MM.1S (cell line): Measurements from ENCODE around the gene PEAK1.

Experiments
- DNase-seq: peaks from one replicate; pipeline ENCODE4 v3.0.0-alpha.2; 2015
- H2AFZ ChIP-seq: fragments of 300-600 bp; sonication (generic); 2 replicates; pipeline ENCODE4 v1.6.0; 2016; ENCODE audit warnings: antibody characterized with exemption, low read length
- H3F3A ChIP-seq: fragments of 300-600 bp; sonication (generic); 2 replicates; pipeline ENCODE4 v1.6.1; 2016; ENCODE audit warnings: mild to moderate bottlenecking, antibody characterized with exemption, low read length, moderate library complexity, mixed read lengths; ENCODE audit not compliant: insufficient read depth
- H3K27ac ChIP-seq: fragments of 300-600 bp; sonication (generic); 2 replicates; pipeline ENCODE4 v1.5.1; 2016; ENCODE audit warnings: mild to moderate bottlenecking, low read length
- H3K27me3 ChIP-seq: fragments of 300-600 bp; sonication (generic); replicated peaks from 2 replicates; pipeline ENCODE4 v1.6.0; 2016; ENCODE audit warnings: low read length; ENCODE audit not compliant: insufficient read depth
- H3K36me3 ChIP-seq: fragments of 300-600 bp; sonication (generic); replicated peaks from 2 replicates; pipeline ENCODE4 v1.6.1; 2016; ENCODE audit warnings: mild to moderate bottlenecking, low read length, mixed read lengths; ENCODE audit not compliant: insufficient read depth
- H3K4me1 ChIP-seq: fragments of 300-600 bp; sonication (generic); 2 replicates; pipeline ENCODE4 v1.6.1; 2016; ENCODE audit warnings: low read length, mixed read lengths
- H3K4me2 ChIP-seq: fragments of 300-600 bp; sonication (generic); 2 replicates; pipeline ENCODE4 v1.6.0; 2016; ENCODE audit warnings: low read depth, low read length
- H3K4me3 ChIP-seq: fragments of 300-600 bp; sonication (generic); 2 replicates; pipeline ENCODE4 v1.5.1; 2016; ENCODE audit warnings: low read length, mixed read lengths
- H3K79me2 ChIP-seq: fragments of 300-600 bp; sonication (generic); 2 replicates; pipeline ENCODE4 v1.6.1; 2016; ENCODE audit warnings: mixed run types, low read length, mixed read lengths
- H3K9ac ChIP-seq: fragments of 300-600 bp; sonication (generic); 2 replicates; pipeline ENCODE4 v1.6.1; 2016; ENCODE audit warnings: low read length, mixed read lengths
- H3K9me2 ChIP-seq: fragments of 300-600 bp; sonication (generic); replicated peaks from 2 replicates; pipeline ENCODE4 v1.6.1; 2016; ENCODE audit warnings: mild to moderate bottlenecking, low read length, mixed read lengths; ENCODE audit not compliant: insufficient read depth
- H3K9me3 ChIP-seq: fragments of 300-600 bp; sonication (generic); replicated peaks from 2 replicates; pipeline ENCODE4 v1.6.1; 2016; ENCODE audit warnings: mild to moderate bottlenecking, low read length, mixed read lengths; ENCODE audit not compliant: insufficient read depth
- H4K20me1 ChIP-seq: fragments of 300-600 bp; sonication (generic); 2 replicates; pipeline ENCODE4 v1.6.1; 2016; ENCODE audit warnings: mild to moderate bottlenecking, low read length, moderate library complexity, mixed read lengths; ENCODE audit not compliant: insufficient read depth
- CTCF ChIP-seq: fragments of 300-600 bp; sonication (generic); IDR thresholded peaks from 2 replicates; pipeline ENCODE4 v1.5.1; 2016; ENCODE audit warnings: antibody characterized with exemption, low read length, mixed read lengths
- EZH2 ChIP-seq: fragments of 300-600 bp; sonication (generic); optimal IDR thresholded peaks from 2 replicates; pipeline ENCODE3; 2017; ENCODE audit warnings: low read depth, mild to moderate bottlenecking, antibody characterized with exemption, low read length, mixed read lengths
- EZH2phosphoT487 ChIP-seq: fragments of 300-600 bp; sonication (generic); IDR thresholded peaks from 2 replicates; pipeline ENCODE4 v1.6.1; 2018; ENCODE audit warnings: antibody characterized with exemption, low read length

Gene PEAK1

GRCh38 chr15:77350792-77351191, 69.1 kb downstream of the PEAK1 start:
- peaks cover 8% of the 10 kb centered on the region for H3F3A ChIP-seq
- H2AFZ ChIP-seq, result no peak overlapping the region
- no peaks in the 10 kb centered on the region for H3K9me2 ChIP-seq

DNA sequence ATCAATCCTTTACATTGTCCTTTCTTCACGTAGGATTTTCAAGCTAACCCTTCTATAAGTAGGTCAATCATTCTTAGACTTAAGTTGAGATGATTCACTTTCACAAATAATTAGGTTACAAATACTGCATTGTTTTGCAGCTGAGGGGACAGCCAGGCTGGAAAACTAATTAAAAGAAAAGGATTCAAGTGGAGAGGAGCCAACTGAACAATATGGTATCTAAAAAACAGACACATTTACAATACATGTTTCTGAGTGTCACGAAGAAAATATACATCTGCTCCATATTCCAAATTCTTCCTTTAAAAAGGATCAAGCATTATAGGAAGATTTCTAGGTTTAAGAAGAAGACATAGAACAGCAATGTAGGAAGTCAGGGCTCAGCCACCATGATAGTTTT, 70.2 kb downstream of the PEAK1 start:
- Histone ChIP-seq H3K27ac (no peak overlapping the region), H3K27me3 (no peaks in the 10 kb centered on the region), H3K36me3 (no peaks in the 10 kb centered on the region), H4K20me1 (no peaks in the 10 kb centered on the region), H3F3A (peaks cover 8% of the 10 kb centered on the region), H3K79me2 (no peaks in the 10 kb centered on the region), H3K9me3 (no peaks in the 10 kb centered on the region), H2AFZ (no peak overlapping the region), H3K4me1 (peaks cover 16% of the 10 kb centered on the region), H3K4me3 (no peak overlapping the region), H3K4me2 (no peak overlapping the region), H3K9ac (no peak overlapping the region), H3K9me2 (no peaks in the 10 kb centered on the region)
- no peak for DNase-seq
- TF ChIP-seq EZH2phosphoT487, result no peak
- no peak for TF ChIP-seq EZH2
- TF ChIP-seq CTCF, result no peak

More at GRCh38 chr15:77350792-77351191, 69.1 kb downstream of the PEAK1 start:
- Histone ChIP-seq H3K27me3 (no peaks in the 10 kb centered on the region), H3K4me3 (no peak overlapping the region), H3K9me3 (no peaks in the 10 kb centered on the region), H4K20me1 (no peaks in the 10 kb centered on the region), H3K27ac (no peak overlapping the region), H3K79me2 (no peaks in the 10 kb centered on the region), H3K9ac (no peak overlapping the region), H3K36me3 (no peaks in the 10 kb centered on the region), H3K4me1 (peaks cover 16% of the 10 kb centered on the region), H3K4me2 (no peak overlapping the region)
- DNase-seq, result no peak
- TF ChIP-seq CTCF (no peak), EZH2 (no peak), EZH2phosphoT487 (no peak)

- Histone ChIP-seq H3F3A (peaks cover 7% of the 10 kb centered on the region), H3K4me2 (no peak overlapping the region), H3K4me3 (no peak overlapping the region), H3K9me2 (no peaks in the 10 kb centered on the region), H2AFZ (no peak overlapping the region), H3K9ac (no peak overlapping the region), H3K9me3 (no peaks in the 10 kb centered on the region), H3K4me1 (peaks cover 7% of the 10 kb centered on the region), H3K79me2 (no peaks in the 10 kb centered on the region), H3K27me3 (no peaks in the 10 kb centered on the region), H3K27ac (no peak overlapping the region), H4K20me1 (no peaks in the 10 kb centered on the region), H3K36me3 (no peaks in the 10 kb centered on the region)
- no peak for TF ChIP-seq EZH2phosphoT487
- TF ChIP-seq EZH2, result no peak
- no peak for TF ChIP-seq CTCF
- DNase-seq, result no peak
Measured at GRCh38 chr15:77348511-77348910, 71.4 kb downstream of the PEAK1 start.
